NCI-H1436 treated with DMSO at 0.1 percent for 48 hours (cell line): Measurements from ENCODE around the gene TACC3.

Source experiments
- DNase-seq: peaks from one replicate; lab custom pipeline; 2025; lab: John Stamatoyannopoulos, UW

The TACC3 gene

DNA sequence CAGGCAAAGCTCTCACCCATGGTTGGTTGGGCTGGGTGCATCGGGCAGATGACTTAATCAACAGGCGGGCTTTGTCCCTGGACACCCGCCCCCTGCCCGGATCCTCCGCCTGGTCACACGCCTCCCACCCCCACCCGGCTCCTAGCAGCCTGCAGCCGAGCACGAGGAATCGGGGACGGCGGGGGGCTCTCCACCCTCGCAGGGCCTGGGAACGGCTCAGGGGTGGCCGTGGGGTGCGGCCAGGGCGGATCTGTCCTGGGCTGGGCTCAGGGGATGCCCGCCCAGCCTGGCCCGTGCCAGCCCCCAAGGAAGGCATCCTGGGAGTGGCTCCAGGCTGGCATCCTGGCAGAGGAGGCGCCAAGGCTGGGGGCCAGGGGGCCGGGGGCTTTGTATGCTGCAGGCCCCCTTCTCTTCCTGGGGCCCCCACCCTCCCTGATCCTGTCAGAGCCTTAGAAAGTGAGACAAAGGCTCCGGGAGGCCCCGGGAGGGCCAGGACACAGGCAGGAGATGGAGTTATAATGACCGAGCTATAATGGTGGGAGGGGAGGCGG, 39.3 kb downstream of the TACC3 start:
- DNase-seq = no peak

DNA sequence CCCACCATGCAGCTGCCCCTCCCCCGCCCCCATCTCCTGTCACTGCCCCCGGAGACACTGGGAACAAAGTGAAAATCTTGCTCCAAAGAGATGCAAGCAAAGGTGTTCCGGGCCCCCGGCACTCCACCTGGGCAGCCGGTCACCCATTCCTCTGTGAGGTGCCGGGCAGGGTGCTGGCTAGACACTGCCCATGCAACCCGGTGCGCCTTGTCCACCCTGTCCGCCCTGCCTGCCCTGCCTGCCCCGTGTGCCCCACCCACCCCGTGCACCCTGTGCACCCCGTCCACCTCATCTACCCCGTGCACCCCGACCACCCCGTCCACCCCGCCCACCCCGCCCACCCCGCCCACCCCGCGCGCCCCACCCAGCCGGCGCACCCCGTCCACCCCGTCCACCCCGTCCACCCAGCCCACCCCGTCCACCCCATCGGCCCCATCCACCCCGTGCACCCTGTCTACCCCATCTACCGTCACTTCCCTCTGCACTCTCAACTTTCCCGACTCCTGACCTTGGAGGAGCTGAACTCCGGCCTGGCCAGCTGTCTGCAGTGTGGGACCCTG, 39.9 kb downstream of the TACC3 start:
- DNase-seq = no peak

GRCh38 chr4:1762264-1763010, 41.1 kb downstream of the TACC3 start:
- DNase-seq = no peak

- no peak for DNase-seq
Measured at GRCh38 chr4:1763070-1763549, 41.8 kb downstream of the TACC3 start.

DNA sequence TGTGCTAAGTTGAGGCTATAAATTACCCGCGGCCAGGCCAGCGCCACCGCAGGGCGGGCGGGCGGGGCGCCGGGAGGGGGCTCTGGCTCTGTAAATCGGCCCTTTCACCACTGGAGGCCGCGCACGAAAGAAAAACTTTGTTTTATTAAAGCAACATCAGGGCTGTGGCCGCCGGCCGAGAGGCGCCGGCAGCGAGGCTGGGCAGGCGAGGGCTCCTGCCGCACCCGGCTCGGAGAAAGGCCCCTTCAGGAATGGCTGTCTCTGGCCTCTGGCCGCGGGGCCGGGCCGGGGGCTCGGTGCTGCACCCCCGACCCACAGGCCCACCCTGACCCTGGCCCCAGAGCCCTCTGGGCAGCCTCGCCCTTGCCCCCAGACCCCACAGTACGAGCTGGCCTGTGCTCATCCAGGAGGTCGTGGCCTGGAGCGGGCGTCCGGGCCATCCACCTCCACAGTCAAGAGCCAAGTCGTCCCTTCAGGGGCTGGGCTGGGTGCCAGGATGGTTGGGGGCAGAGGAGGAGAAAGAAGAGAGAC, 42.3 kb downstream of the TACC3 start:
- no peak for DNase-seq

- no peak for DNase-seq
Measured at GRCh38 chr4:1764670-1765069, 43.3 kb downstream of the TACC3 start.

DNA sequence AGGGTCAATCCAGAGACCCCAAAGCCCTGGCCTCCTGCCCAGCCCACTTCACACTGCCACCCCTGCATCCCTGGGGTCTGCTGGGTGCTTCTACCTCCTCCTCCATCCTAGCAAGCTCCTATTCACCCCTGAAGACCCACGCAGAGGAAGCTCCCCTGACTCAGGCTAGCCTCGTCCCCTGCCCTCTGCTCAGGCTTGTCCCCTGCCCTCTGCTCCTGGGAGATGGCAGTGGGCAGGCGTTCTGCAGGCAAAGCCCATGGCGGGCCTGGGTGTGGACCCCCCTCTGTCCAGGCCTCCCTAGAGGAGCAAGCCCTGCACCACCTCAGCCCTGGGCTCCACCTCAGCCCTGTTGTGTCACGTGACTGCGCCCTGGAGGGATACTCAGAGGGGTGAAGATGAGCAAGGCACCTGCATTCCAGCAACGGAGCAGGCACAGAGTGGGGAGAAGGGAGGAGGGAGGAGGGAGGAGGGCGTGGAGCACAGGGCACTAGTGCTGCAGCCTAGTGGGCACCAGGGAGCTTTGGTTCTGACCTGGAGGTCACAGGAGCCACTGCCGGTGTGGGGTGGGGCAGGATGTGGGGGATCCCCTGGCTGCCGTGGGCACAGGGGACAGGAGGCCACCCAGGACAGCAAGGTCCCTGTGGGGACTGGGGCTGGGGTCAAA, 44.2 kb downstream of the TACC3 start:
- DNase-seq = no peak

DNA sequence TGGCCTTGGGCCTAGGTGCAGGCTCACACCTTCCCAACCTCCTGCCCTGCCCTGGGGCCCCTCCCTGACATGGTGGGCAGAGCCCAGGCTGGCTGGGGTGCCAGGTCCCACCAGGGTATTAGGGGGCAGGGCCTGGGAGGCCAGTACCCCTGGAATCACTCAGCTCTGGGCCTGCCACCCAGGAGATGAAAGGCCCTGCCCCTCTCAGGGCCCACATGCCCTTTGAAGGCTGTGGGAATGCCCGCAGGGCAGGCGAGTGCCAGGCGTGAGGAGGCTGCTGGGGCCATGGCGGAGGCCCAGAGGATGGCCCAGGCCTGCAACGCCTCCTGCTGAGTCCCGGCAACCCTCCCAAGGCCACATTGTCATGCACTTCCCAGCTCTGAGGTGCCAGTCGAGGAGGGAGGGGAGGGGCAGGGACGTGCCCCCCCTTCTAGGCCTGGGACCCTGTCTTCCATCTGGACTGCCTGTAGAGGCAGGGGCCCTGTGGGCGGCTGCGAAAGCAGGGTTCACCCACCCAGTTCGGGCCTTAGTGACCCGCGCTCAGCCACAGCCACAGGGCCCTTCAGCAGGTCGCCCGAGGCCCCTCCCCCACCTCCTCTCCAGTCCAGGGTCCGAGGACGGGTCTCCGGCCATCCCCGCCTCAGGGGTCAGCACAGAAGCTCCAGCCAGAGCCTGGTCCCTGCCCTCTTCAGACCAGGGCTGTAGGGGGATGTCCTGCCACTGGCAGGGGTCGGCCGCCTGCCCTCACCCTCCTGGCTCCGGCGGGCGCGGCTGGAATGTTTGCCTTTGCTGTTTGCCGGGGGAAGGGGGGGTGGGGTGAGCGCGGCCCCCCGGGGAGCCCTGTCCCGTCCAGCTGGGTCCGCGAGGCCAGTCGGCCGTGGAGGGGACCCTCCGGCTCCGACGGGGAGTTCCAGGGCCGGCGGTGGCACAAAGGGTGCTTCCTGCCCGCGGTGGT, 45.1 kb downstream of the TACC3 start:
- DNase-seq = no peak

- no peak for DNase-seq
Measured at GRCh38 chr4:1767061-1767769, 45.9 kb downstream of the TACC3 start.

- DNase-seq = no peak
Measured at GRCh38 chr4:1767770-1768366, 46.5 kb downstream of the TACC3 start.

GRCh38 chr4:1768367-1769034, 47.2 kb downstream of the TACC3 start:
- DNase-seq = no peak

DNA sequence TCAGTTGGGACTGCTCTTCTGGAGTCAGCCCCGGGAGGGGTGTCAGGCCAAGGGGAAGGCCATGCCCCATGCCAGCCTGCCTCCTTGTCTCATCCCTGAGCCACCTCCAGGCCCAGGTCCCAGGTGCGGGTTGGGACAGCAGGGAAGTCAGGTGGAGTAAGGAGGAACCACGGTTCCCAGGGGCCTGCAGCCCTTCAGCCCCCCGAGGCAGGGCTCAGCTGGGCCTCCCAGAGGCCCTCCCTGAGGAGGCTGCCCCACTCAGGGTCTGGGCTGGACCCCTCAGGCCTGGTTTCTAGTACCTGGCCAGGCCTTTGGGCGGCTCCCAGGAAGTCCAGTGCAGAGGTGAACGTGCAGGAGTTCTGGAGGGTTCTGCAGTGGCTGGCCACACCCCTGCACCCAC, 48.4 kb downstream of the TACC3 start:
- no peak for DNase-seq

DNA sequence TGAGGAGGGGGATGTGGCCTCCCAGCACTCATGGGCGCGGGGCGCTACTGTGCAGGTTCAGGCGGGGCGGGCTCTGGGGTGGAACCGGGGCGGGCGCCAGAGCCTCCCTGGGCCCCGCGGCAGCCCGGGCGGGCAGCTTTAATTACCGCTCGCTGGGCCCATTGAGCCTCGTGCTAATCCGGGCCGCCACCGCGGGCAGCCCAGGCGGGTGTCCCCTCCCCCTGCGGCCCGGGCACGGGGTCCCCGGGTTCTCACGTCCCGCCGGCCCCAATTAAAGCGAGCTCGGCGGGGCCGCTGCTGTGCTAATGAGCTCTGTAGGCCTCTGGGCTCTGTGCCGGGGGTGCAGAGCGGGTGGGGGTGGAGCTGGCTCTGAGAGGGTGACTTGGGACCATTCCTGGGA, 48.9 kb downstream of the TACC3 start:
- DNase-seq = no peak

DNA sequence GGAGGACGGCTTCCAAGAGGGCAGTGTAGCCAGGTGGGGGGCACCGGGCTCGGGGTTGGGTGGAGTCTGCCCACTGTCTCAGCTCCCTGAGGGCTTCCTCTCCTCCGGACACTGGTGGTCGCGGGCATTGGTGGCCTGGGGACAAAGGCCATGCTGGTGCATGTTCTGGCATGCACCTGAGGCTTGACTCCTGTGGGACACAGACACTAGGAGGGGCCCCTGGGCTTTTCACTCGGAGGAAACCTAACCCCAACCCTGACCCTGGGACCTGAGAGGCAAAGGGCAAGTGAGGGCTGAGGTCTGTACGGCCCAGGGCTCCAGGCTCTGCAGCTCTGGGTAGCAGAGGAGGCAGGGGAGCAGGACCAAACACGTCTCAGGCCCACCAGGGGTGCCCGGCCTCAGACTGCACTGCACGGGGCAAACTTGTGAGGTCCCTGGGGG, 49.5 kb downstream of the TACC3 start:
- DNase-seq = no peak

GRCh38 chr4:1771555-1772305, 50.4 kb downstream of the TACC3 start:
- DNase-seq = no peak

DNA sequence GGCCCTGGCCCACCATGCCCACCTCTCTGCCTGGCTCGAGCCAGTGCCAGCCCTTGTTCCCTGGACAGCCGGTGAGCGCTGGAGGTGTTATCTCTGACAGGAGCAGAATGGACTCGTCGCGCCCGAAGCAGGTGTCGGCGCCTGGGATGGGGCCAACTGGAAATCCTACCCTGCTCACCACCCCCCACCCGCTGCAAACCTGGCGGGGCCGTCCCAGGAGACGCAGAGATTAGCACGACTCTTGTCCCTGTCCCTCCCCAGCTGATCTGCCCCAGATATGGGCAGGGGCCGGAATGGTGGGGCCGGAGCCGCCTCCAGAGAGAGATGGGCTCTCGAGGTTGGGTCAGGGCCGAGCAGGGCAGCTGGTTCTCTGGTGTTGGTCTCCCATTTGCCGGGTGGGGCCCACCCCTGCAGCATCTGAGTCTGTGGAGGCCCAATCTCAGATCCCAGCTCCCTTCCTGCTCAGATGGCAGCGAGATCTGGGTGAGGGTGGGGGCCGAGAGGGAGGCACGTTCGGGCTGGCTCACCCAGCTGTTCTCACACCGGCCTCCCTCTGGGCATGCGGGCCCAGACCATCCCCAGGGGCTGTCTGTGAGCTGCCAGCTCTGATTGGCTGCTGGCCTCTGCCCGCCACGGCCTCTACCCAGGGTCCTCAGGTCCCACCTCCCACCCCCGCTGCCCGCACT, 51.7 kb downstream of the TACC3 start:
- no peak for DNase-seq

GRCh38 chr4:1773754-1774153, 52.4 kb downstream of the TACC3 start:
- DNase-seq = no peak

DNA sequence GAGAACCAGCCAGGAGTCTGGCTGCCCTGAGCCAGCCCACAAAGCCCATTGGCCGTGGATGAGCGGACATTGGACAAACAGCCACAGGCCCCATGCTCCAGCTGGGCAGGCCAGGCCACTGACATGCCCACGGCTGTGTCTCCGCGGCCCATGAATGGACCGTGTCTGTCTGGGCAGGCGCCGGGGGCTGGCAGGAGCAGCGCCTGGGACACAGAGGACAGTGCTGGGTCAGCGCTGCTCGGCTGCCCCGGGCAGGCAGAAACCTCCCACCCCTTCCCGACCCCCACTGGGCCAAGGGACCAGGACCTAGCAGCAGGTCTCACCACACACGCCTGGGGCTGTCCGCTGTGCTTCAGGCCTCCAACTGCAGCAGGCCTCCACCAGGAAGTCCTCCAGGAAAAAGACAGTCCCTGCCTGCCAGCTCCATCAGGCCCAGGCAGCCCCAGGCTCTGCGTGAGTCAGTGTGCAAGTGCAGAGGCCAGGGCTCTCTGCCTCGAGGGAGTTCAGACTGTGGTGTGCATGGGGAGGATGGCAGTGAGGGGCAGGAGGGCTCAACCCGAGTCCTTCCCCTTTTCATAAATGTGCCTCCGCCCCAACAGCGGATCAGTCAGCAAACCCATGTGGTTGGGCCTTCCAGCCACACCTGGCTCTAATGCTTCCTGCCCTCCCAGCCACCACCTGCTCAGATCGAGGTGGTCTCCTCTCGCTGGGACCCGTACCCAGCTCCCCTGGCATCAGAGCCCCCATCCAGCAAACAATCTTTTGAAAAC, 54.6 kb downstream of the TACC3 start:
- no peak for DNase-seq
